PC-3 (cell line): ENCODE data around the gene CSRP1. TPM values are rescaled to one million over a fixed set of nuclear protein-coding genes. Genes with fewer than 3 reads are reported as not detected.

Experiments used
- ATAC-seq: fragments of 200-7000 bp; cut with Tn5 transposase; 2 replicates; pipeline ENCODE4 v1.9.1; 2020; ENCODE audit warnings: mild to moderate bottlenecking, moderate library complexity
- BruUV-seq: library from RNA; stranded (reverse); fragments of 400-500 nt; replicated peaks from 2 replicates; lab custom pipeline; 2021; lab: Mats Ljungman, UMichigan
- CTCF ChIA-PET: fragments of 300-600 bp; sonication (Branson Sonifier 250); formaldehyde crosslinking; loops from one replicate; lab custom pipeline; 2022; ENCODE audit warnings: antibody characterized with exemption; lab: Charles Lee
- POLR2A ChIA-PET: fragments of 300-600 bp; sonication (Branson Sonifier 250); formaldehyde crosslinking; loops from one replicate; lab custom pipeline; 2022; ENCODE audit warnings: antibody characterized with exemption; ENCODE audit not compliant: unreplicated experiment; lab: Charles Lee
- DNase-seq: peaks from one replicate; pipeline ENCODE4 v3.0.0-alpha.2; 2015
- H2AFZ ChIP-seq: fragments of 300-600 bp; sonication (generic); 2 replicates; pipeline ENCODE4 v1.6.0; 2016; ENCODE audit warnings: antibody characterized with exemption, low read length
- H3F3A ChIP-seq: fragments of 300-600 bp; sonication (generic); one replicate; pipeline ENCODE4 v1.6.0; 2017; ENCODE audit warnings: antibody characterized with exemption, low read length, control low read depth, mild to moderate bottlenecking; ENCODE audit not compliant: unreplicated experiment
- H3K27ac ChIP-seq: fragments of 300-600 bp; sonication (generic); 2 replicates; pipeline ENCODE4 v1.5.1; 2016; ENCODE audit warnings: mild to moderate bottlenecking, low read length
- H3K27me3 ChIP-seq: fragments of 300-600 bp; sonication (generic); 2 replicates; pipeline ENCODE4 v1.6.1; 2016; ENCODE audit warnings: low read length, mixed read lengths
- H3K36me3 ChIP-seq: fragments of 300-600 bp; sonication (generic); 2 replicates; pipeline ENCODE4 v1.6.1; 2016; ENCODE audit warnings: low read depth, mixed run types, low read length, mixed read lengths
- H3K4me1 ChIP-seq: fragments of 300-600 bp; sonication (generic); 2 replicates; pipeline ENCODE4 v1.5.1; 2016; ENCODE audit warnings: low read length; ENCODE audit not compliant: insufficient read depth
- H3K4me2 ChIP-seq: fragments of 300-600 bp; sonication (generic); 2 replicates; pipeline ENCODE4 v1.6.0; 2016; ENCODE audit warnings: low read length
- H3K4me3 ChIP-seq: fragments of 300-600 bp; sonication (generic); 2 replicates; pipeline ENCODE4 v1.5.1; 2016; ENCODE audit warnings: mild to moderate bottlenecking, low read length, mixed read lengths
- H3K79me2 ChIP-seq: fragments of 300-600 bp; sonication (generic); 2 replicates; pipeline ENCODE4 v1.6.1; 2017; ENCODE audit warnings: low read length, mixed read lengths
- H3K9ac ChIP-seq: fragments of 300-600 bp; sonication (generic); 2 replicates; pipeline ENCODE4 v1.6.0; 2016; ENCODE audit warnings: mild to moderate bottlenecking, low read length
- H3K9me2 ChIP-seq: fragments of 300-600 bp; sonication (generic); replicated peaks from 2 replicates; pipeline ENCODE4 v1.6.1; 2016; ENCODE audit warnings: mixed run types, low read length, mixed read lengths
- H3K9me3 ChIP-seq: fragments of 300-600 bp; sonication (generic); 2 replicates; pipeline ENCODE4 v1.6.1; 2016; ENCODE audit warnings: low read length, mixed read lengths
- H4K20me1 ChIP-seq: fragments of 300-600 bp; sonication (generic); 2 replicates; pipeline ENCODE4 v1.6.1; 2016; ENCODE audit warnings: low read length, mixed read lengths
- CTCF ChIP-seq: fragments of 300-600 bp; sonication (generic); conservative IDR thresholded peaks from 2 replicates; pipeline ENCODE4 v1.5.1; 2017; ENCODE audit warnings: antibody characterized with exemption, low read depth, mild to moderate bottlenecking, low read length
- EZH2 ChIP-seq: fragments of 300-600 bp; sonication (generic); IDR thresholded peaks from one replicate; pipeline ENCODE4 v1.6.1; 2017; ENCODE audit warnings: antibody characterized with exemption, mild to moderate bottlenecking, low read length; ENCODE audit not compliant: unreplicated experiment
- EZH2phosphoT487 ChIP-seq: fragments of 300-600 bp; sonication (generic); IDR thresholded peaks from 2 replicates; pipeline ENCODE4 v1.6.1; 2018; ENCODE audit warnings: mild to moderate bottlenecking, antibody characterized with exemption, low read length, borderline replicate concordance
- intact Hi-C: fragments of 100-400 bp; cut with micrococcal nuclease; formaldehyde crosslinking; loops from 2 replicates; pipeline ENCODE4 v1.9.0; 2023
- total RNA-seq: library from RNA; depleted of rRNA; stranded (reverse); fragments of >200 nt; gene quantifications from 2 replicates; pipeline ENCODE4 v1.2.3, GENCODE V29; 2014

CSRP1 gene
- total RNA-seq, 1 experiment from 2014 or later, result 147 TPM

DNA sequence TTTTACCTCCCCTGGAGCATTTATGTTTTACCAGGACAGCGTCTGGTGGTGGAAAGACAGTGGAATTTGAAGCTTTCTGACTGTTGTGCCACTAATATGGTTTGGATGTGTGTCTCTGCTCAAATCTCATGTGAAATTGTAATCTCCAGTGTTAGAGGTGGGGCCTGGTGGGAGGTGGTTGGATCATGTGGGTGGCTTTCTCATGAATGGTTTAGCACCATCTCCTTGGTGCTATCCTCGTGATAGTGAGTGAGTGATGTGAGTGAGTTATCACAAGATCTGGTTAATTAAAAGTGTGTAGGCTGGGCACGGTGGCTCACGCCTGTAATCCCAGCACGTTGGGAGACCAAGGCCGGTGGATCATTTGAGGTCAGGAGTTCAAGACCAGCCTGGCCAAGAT is 61.6 kb downstream of the CSRP1 start:
- H3K4me2 ChIP-seq, result no peak overlapping the region
- H3K9ac ChIP-seq, result no peak overlapping the region
- H3F3A ChIP-seq, result no peaks in the 10 kb centered on the region
- POLR2A ChIA-PET, result no interaction called here
- intact Hi-C loops, result no loop called here
- H3K27me3 ChIP-seq, result no peaks in the 10 kb centered on the region
- H3K27ac ChIP-seq, result no peak overlapping the region
- no peak overlapping the region for H2AFZ ChIP-seq
- no TSS peak for BruUV-seq
- peaks cover 20% of the 10 kb centered on the region for H3K4me1 ChIP-seq
- CTCF ChIA-PET, result interaction anchor here (2.3 kb wide), 1 partner anchor 10 kb away, joined by 11 read pairs; no protein-coding TSS in a partner anchor
- no peak for ATAC-seq
- H3K9me2 ChIP-seq, result no peaks in the 10 kb centered on the region
- no peak overlapping the region for H3K4me3 ChIP-seq
- TF ChIP-seq CTCF (no peak), EZH2 (no peak), EZH2phosphoT487 (no peak)
- H3K79me2 ChIP-seq, result no peaks in the 10 kb centered on the region
- H4K20me1 ChIP-seq, result no peaks in the 10 kb centered on the region
- H3K9me3 ChIP-seq, result no peaks in the 10 kb centered on the region
- DNase-seq, result no peak
- no peaks in the 10 kb centered on the region for H3K36me3 ChIP-seq

- H3K36me3 ChIP-seq, result no peaks in the 10 kb centered on the region
- H3K4me3 ChIP-seq, result no peak overlapping the region
- no peaks in the 10 kb centered on the region for H4K20me1 ChIP-seq
- CTCF ChIA-PET, result interaction anchor here (2.3 kb wide), 1 partner anchor 9 kb away, joined by 11 read pairs; no protein-coding TSS in a partner anchor
- DNase-seq (no peak), ATAC-seq (no peak)
- POLR2A ChIA-PET, result no interaction called here
- H3K27ac ChIP-seq, result no peak overlapping the region
- no peak overlapping the region for H3K4me2 ChIP-seq
- H3K79me2 ChIP-seq, result no peaks in the 10 kb centered on the region
- H2AFZ ChIP-seq, result no peak overlapping the region
- no peaks in the 10 kb centered on the region for H3K27me3 ChIP-seq
- intact Hi-C loops, result no loop called here
- no peaks in the 10 kb centered on the region for H3F3A ChIP-seq
- TF ChIP-seq EZH2, result no peak
- TF ChIP-seq EZH2phosphoT487, result no peak
- TF ChIP-seq CTCF, result no peak
- no peak overlapping the region for H3K9ac ChIP-seq
- BruUV-seq, result no TSS peak
- peaks cover 19% of the 10 kb centered on the region for H3K4me1 ChIP-seq
- H3K9me2 ChIP-seq, result no peaks in the 10 kb centered on the region
- H3K9me3 ChIP-seq, result no peaks in the 10 kb centered on the region
These were observed 62.1 kb downstream of the CSRP1 start for GRCh38 chr1:201444792-201445191.

DNA sequence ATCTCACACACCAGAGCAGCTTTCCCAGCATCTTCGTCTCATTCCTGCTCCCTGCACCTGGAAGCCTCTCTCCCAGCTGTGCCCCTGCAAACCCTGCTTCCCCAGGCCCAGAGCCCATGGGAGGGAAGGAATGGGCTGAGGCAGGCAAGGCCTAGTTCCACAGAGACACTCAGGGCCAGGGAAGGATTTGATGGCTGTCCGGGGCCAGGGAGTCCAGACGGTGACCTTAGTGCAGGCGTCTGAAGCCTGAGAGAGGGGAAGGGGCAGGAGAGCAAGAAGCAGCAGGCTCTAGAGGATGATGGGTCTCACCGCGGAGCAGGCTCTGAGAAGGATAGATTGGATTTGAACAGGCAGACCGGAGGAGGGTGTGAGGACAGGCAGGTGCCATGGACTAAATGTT is 63.2 kb downstream of the CSRP1 start:
- Histone ChIP-seq H3K27me3 (no peaks in the 10 kb centered on the region), H3K36me3 (no peaks in the 10 kb centered on the region), H3K9me2 (no peaks in the 10 kb centered on the region), H3F3A (no peaks in the 10 kb centered on the region), H3K27ac (no peak overlapping the region), H3K4me2 (no peak overlapping the region), H3K9ac (no peak overlapping the region), H3K4me1 (peaks cover 18% of the 10 kb centered on the region), H4K20me1 (no peaks in the 10 kb centered on the region), H2AFZ (no peak overlapping the region), H3K9me3 (no peaks in the 10 kb centered on the region), H3K79me2 (no peaks in the 10 kb centered on the region), H3K4me3 (no peak overlapping the region)
- TF ChIP-seq EZH2phosphoT487 (no peak), CTCF (no peak), EZH2 (no peak)
- ChIA-PET POLR2A (interaction anchor here (0.6 kb wide), 1 partner anchor 328 kb away, joined by 3 read pairs; no protein-coding TSS in a partner anchor), CTCF (interaction anchor here (2.3 kb wide), 1 partner anchor 8 kb away, joined by 11 read pairs; no protein-coding TSS in a partner anchor)
- intact Hi-C loops, result no loop called here
- BruUV-seq, result no TSS peak
- ATAC-seq (no peak), DNase-seq (no peak)
